Head of caudate nucleus (tissue), 42 donors: ENCODE results near the gene MAN1C1.

Experiments used
- DNase-seq, 42 donors: peaks; one replicate each; pipeline versions ENCODE4 v3.0.0 to v3.0.0-alpha.2; 2020 to 2021; ENCODE audit warnings: mixed read lengths in 7 of 42
- intact Hi-C: fragments of 100-400 bp; cut with DNase I; formaldehyde crosslinking; loops from one replicate; pipeline ENCODE4 v1.15.0; 2022

Gene MAN1C1

GRCh38 chr1:25714372-25714931 is 97.9 kb downstream of the MAN1C1 start:
- no peak for DNase-seq
- intact Hi-C loops = no loop called here

GRCh38 chr1:25715888-25716287 is 99.3 kb downstream of the MAN1C1 start:
- intact Hi-C loops = no loop called here
- no peak for DNase-seq

- no peak for DNase-seq
- intact Hi-C loops = no loop called here
Observed at GRCh38 chr1:25716320-25716719, 99.7 kb downstream of the MAN1C1 start.

- intact Hi-C loops = no loop called here
- no peak for DNase-seq
Observed at GRCh38 chr1:25718732-25719131, 102.1 kb downstream of the MAN1C1 start.

- intact Hi-C loops = no loop called here
- no peak for DNase-seq
Observed at GRCh38 chr1:25720624-25721023, 104.0 kb downstream of the MAN1C1 start.

- intact Hi-C loops = no loop called here
- DNase-seq = peak in 1 of 42 donors; percentile 1
Observed at GRCh38 chr1:25723250-25723880, 106.8 kb downstream of the MAN1C1 start.

- intact Hi-C loops = no loop called here
- DNase-seq = peak in 1 of 42 donors; percentile 12
Observed at GRCh38 chr1:25724201-25724600, 107.6 kb downstream of the MAN1C1 start.

GRCh38 chr1:25724966-25725365 is 108.4 kb downstream of the MAN1C1 start:
- intact Hi-C loops = no loop called here
- no peak for DNase-seq

GRCh38 chr1:25725482-25725881 is 108.9 kb downstream of the MAN1C1 start:
- intact Hi-C loops = no loop called here
- peak in 1 of 42 donors; percentile 18 for DNase-seq

- DNase-seq = peak in 1 of 42 donors; percentile 25
- intact Hi-C loops = no loop called here
Observed at GRCh38 chr1:25727088-25727487, 110.5 kb downstream of the MAN1C1 start.

- peak; percentile 31 to 86 (median 63) for DNase-seq
- intact Hi-C loops = no loop called here
Observed at GRCh38 chr1:25727635-25728286, 111.2 kb downstream of the MAN1C1 start.

GRCh38 chr1:25728301-25728935 is 111.8 kb downstream of the MAN1C1 start:
- peak in 1 of 42 donors; percentile 7 for DNase-seq
- intact Hi-C loops = no loop called here

- intact Hi-C loops = no loop called here
- DNase-seq = no peak
Observed at GRCh38 chr1:25729045-25729444, 112.5 kb downstream of the MAN1C1 start.

GRCh38 chr1:25729790-25730644 is 113.4 kb downstream of the MAN1C1 start:
- intact Hi-C loops = no loop called here
- peak in 1 of 42 donors; percentile 3 for DNase-seq

GRCh38 chr1:25731148-25731547 is 114.6 kb downstream of the MAN1C1 start:
- no peak for DNase-seq

GRCh38 chr1:25731626-25732370 is 115.2 kb downstream of the MAN1C1 start:
- intact Hi-C loops = no loop called here
- no peak for DNase-seq

More at GRCh38 chr1:25731148-25731547, 114.6 kb downstream of the MAN1C1 start:
- intact Hi-C loops = no loop called here

GRCh38 chr1:25732821-25733220 is 116.2 kb downstream of the MAN1C1 start:
- DNase-seq = peak in 1 of 42 donors; percentile 7
- intact Hi-C loops = no loop called here

GRCh38 chr1:25733271-25733670 is 116.7 kb downstream of the MAN1C1 start:
- peak in 1 of 42 donors; percentile 17 for DNase-seq
- intact Hi-C loops = no loop called here
